GM18870 (cell line): ENCODE data around the gene HMCN2.

Source experiments
- ATAC-seq: cut with Tn5 transposase; IDR thresholded peaks from one replicate; pipeline ENCODE4 v1.9.1; 2021; ENCODE audit warnings: moderate library complexity; ENCODE audit not compliant: unreplicated experiment

HMCN2 gene

GRCh38 chr9:130265431-130266235 lies at the start of gene HMCN2:
Gene HMCN2, plus strand, starts transcription at chr9:130265760. Its CDS starts 119 bp downstream, at chr9:130265879.
- ATAC-seq, result no peak

- no peak for ATAC-seq
These were observed 47.7 kb upstream of the HMCN2 start for GRCh38 chr9:130217838-130218237.

- ATAC-seq, result no peak
These were observed 45.9 kb upstream of the HMCN2 start for GRCh38 chr9:130219661-130220096.

- no peak for ATAC-seq
These were observed 45.2 kb upstream of the HMCN2 start for GRCh38 chr9:130220352-130220751.

GRCh38 chr9:130222833-130223232 lies 42.7 kb upstream of the HMCN2 start:
- ATAC-seq, result no peak

GRCh38 chr9:130225071-130225470 lies 40.5 kb upstream of the HMCN2 start:
- ATAC-seq, result no peak

GRCh38 chr9:130225586-130225985 lies 40.0 kb upstream of the HMCN2 start:
- ATAC-seq, result no peak

- ATAC-seq, result no peak
These were observed 39.4 kb upstream of the HMCN2 start for GRCh38 chr9:130226112-130226511.

- no peak for ATAC-seq
These were observed 37.7 kb upstream of the HMCN2 start for GRCh38 chr9:130227833-130228232.

- no peak for ATAC-seq
These were observed 35.8 kb upstream of the HMCN2 start for GRCh38 chr9:130229759-130230158.

- no peak for ATAC-seq
These were observed 34.9 kb upstream of the HMCN2 start for GRCh38 chr9:130230631-130231030.

GRCh38 chr9:130232899-130233586 lies 32.5 kb upstream of the HMCN2 start:
- ATAC-seq, result no peak

- no peak for ATAC-seq
These were observed 32.0 kb upstream of the HMCN2 start for GRCh38 chr9:130233587-130233945.

- no peak for ATAC-seq
These were observed 31.0 kb upstream of the HMCN2 start for GRCh38 chr9:130234340-130235260.

- ATAC-seq, result no peak
These were observed 29.8 kb upstream of the HMCN2 start for GRCh38 chr9:130235558-130236435.

GRCh38 chr9:130236436-130236985 lies 29.0 kb upstream of the HMCN2 start:
- no peak for ATAC-seq

GRCh38 chr9:130237076-130237475 lies 28.5 kb upstream of the HMCN2 start:
- ATAC-seq, result no peak

GRCh38 chr9:130237763-130238524 lies 27.6 kb upstream of the HMCN2 start:
- ATAC-seq, result no peak

GRCh38 chr9:130239363-130239695 lies 26.2 kb upstream of the HMCN2 start:
- no peak for ATAC-seq
